IMR-90 (cell line): Measurements from ENCODE around the gene CYP4F3. TPM values are rescaled to one million over a fixed set of nuclear protein-coding genes. Genes with fewer than 3 reads are reported as not detected.

ENCODE experiments used
- ATAC-seq: fragments of 200-7000 bp; cut with Tn5 transposase; 2 replicates; pipeline ENCODE4 v1.9.1; 2020; ENCODE audit warnings: low read depth, mild to moderate bottlenecking, moderate library complexity
- BruUV-seq: library from RNA; stranded (reverse); fragments of 400-500 nt; replicated peaks from 2 replicates; lab custom pipeline; 2021; lab: Mats Ljungman, UMichigan
- CTCF ChIA-PET: fragments of 300-600 bp; formaldehyde crosslinking; extraction: SDS; loops from one replicate; lab custom pipeline; 2021; ENCODE audit warnings: antibody characterized with exemption; lab: Yijun Ruan, JAX
- POLR2A ChIA-PET: fragments of 300-600 bp; sonication (Branson Sonifier 250); formaldehyde crosslinking; loops from one replicate; lab custom pipeline; 2022; ENCODE audit warnings: antibody characterized with exemption; ENCODE audit not compliant: unreplicated experiment; lab: Charles Lee
- DNase-seq: peaks from one replicate; pipeline ENCODE4 v3.0.0; 2013
- H2AFZ ChIP-seq: replicated peaks from 2 replicates; pipeline ENCODE3; 2013; ENCODE audit warnings: low read length, mild to moderate bottlenecking; ENCODE audit not compliant: poor library complexity
- H2AK5ac ChIP-seq: 2 replicates; pipeline ENCODE4 v1.6.1; 2013; ENCODE audit warnings: low read depth, low read length, inconsistent platforms
- H2AK9ac ChIP-seq: replicated peaks from 2 replicates; pipeline ENCODE3; 2013; ENCODE audit warnings: mild to moderate bottlenecking, low read depth, low read length, moderate library complexity; ENCODE audit not compliant: poor library complexity
- H2BK120ac ChIP-seq: 2 replicates; pipeline ENCODE4 v1.6.1; 2013; ENCODE audit warnings: low read depth, low read length, inconsistent platforms
- H2BK15ac ChIP-seq: 3 replicates; pipeline ENCODE4 v1.6.1; 2013; ENCODE audit warnings: low read depth, low read length, inconsistent platforms
- H2BK20ac ChIP-seq: 2 replicates; pipeline ENCODE4 v1.6.1; 2013; ENCODE audit warnings: low read depth, mild to moderate bottlenecking, inconsistent platforms, low read length, moderate library complexity
- H2BK5ac ChIP-seq: 2 replicates; pipeline ENCODE4 v1.6.1; 2013; ENCODE audit warnings: mild to moderate bottlenecking, low read depth, low read length, inconsistent platforms; ENCODE audit not compliant: poor library complexity, severe bottlenecking
- H3K14ac ChIP-seq: replicated peaks from 2 replicates; pipeline ENCODE4 v1.6.1; 2013; ENCODE audit warnings: low read depth, low read length, inconsistent platforms
- H3K18ac ChIP-seq: 2 replicates; pipeline ENCODE4 v1.6.1; 2013; ENCODE audit warnings: low read depth, low read length, control low read depth
- H3K23ac ChIP-seq: 2 replicates; pipeline ENCODE4 v1.6.1; 2013; ENCODE audit warnings: low read depth, low read length, inconsistent platforms
- H3K27ac ChIP-seq: 2 replicates; pipeline ENCODE4 v1.5.1; 2013; ENCODE audit warnings: mild to moderate bottlenecking, control low read depth, low read length; ENCODE audit not compliant: insufficient read depth
- H3K27me3 ChIP-seq: 2 replicates; pipeline ENCODE4 v1.6.1; 2013; ENCODE audit warnings: low read length; ENCODE audit not compliant: control insufficient read depth, insufficient read depth
- H3K36me3 ChIP-seq: 2 replicates; pipeline ENCODE4 v1.6.1; 2013; ENCODE audit warnings: low read length, mixed read lengths; ENCODE audit not compliant: control insufficient read depth, insufficient read depth
- H3K4ac ChIP-seq: 2 replicates; pipeline ENCODE4 v1.6.1; 2013; ENCODE audit warnings: low read depth, low read length, inconsistent platforms
- H3K4me1 ChIP-seq: 2 replicates; pipeline ENCODE4 v1.6.1; 2013; ENCODE audit warnings: low read length, mixed read lengths; ENCODE audit not compliant: control insufficient read depth, insufficient read depth
- H3K4me2 ChIP-seq: 2 replicates; pipeline ENCODE4 v1.6.1; 2013; ENCODE audit warnings: low read depth, mild to moderate bottlenecking, control low read depth, low read length, moderate library complexity
- H3K4me3 ChIP-seq: 2 replicates; pipeline ENCODE4 v1.5.1; 2013; ENCODE audit warnings: low read depth, mild to moderate bottlenecking, control low read depth, low read length, moderate library complexity; ENCODE audit not compliant: insufficient read depth
- H3K56ac ChIP-seq: 2 replicates; pipeline ENCODE4 v1.6.1; 2013; ENCODE audit warnings: low read length, inconsistent platforms; ENCODE audit not compliant: insufficient read depth; ENCODE audit errors: extremely low read depth
- H3K79me1 ChIP-seq, 2 experiments: 2 replicates each; pipeline ENCODE4 v1.6.1; 2013; ENCODE audit warnings: low read length in 2 of 2, inconsistent platforms in 1 of 2, low read depth in 1 of 2
- H3K9ac ChIP-seq: 2 replicates; pipeline ENCODE4 v1.6.1; 2013; ENCODE audit warnings: low read depth, low read length, control low read depth
- H3K9me1 ChIP-seq: 2 replicates; pipeline ENCODE4 v1.6.1; 2013; ENCODE audit warnings: low read length, inconsistent platforms; ENCODE audit not compliant: insufficient read depth
- H3K9me3 ChIP-seq: 2 replicates; pipeline ENCODE4 v1.6.1; 2013; ENCODE audit warnings: low read length; ENCODE audit not compliant: control insufficient read depth, insufficient read depth
- H4K20me1 ChIP-seq: 2 replicates; pipeline ENCODE4 v1.6.1; 2013; ENCODE audit warnings: low read length, inconsistent platforms; ENCODE audit not compliant: insufficient read depth
- H4K5ac ChIP-seq: 2 replicates; pipeline ENCODE4 v1.6.1; 2013; ENCODE audit warnings: mild to moderate bottlenecking, low read depth, low read length, control low read depth
- H4K8ac ChIP-seq, 2 experiments: 2 replicates each; pipeline ENCODE4 v1.6.1; 2013; ENCODE audit warnings: low read depth in 2 of 2, low read length in 2 of 2, control low read depth in 1 of 2, inconsistent platforms in 1 of 2
- H4K91ac ChIP-seq: 2 replicates; pipeline ENCODE4 v1.6.1; 2013; ENCODE audit warnings: low read depth, low read length, inconsistent platforms; ENCODE audit not compliant: insufficient read depth
- CEBPB ChIP-seq: IDR thresholded peaks from 2 replicates; pipeline ENCODE4 v1.6.1; 2012; ENCODE audit warnings: low read depth, low read length, improper control_type of control experiment
- CHD1 ChIP-seq: IDR thresholded peaks from 2 replicates; pipeline ENCODE4 v1.6.1; 2012; ENCODE audit warnings: low read depth, low read length, improper control_type of control experiment
- ELK1 ChIP-seq: fragments of 150-350 bp; IDR thresholded peaks from 2 replicates; pipeline ENCODE4 v1.6.1; 2016; ENCODE audit warnings: low read depth, mild to moderate bottlenecking, low read length, moderate library complexity, borderline replicate concordance
- FOS ChIP-seq: fragments of 150-350 bp; IDR thresholded peaks from 2 replicates; pipeline ENCODE4 v1.6.1; 2016; ENCODE audit warnings: low read depth, low read length
- MAZ ChIP-seq: IDR thresholded peaks from 2 replicates; pipeline ENCODE4 v1.6.1; 2012; ENCODE audit warnings: low read depth, mild to moderate bottlenecking, low read length, improper control_type of control experiment, moderate library complexity, borderline replicate concordance
- MXI1 ChIP-seq: IDR thresholded peaks from 2 replicates; pipeline ENCODE4 v1.6.1; 2012; ENCODE audit warnings: low read depth, mild to moderate bottlenecking, low read length, moderate library complexity, borderline replicate concordance
- NFE2L2 ChIP-seq: fragments of 150-350 bp; IDR thresholded peaks from 2 replicates; pipeline ENCODE4 v1.6.1; 2016; ENCODE audit warnings: low read depth, mild to moderate bottlenecking, low read length
- POLR2A ChIP-seq: IDR thresholded peaks from 2 replicates; pipeline ENCODE4 v1.6.1; 2012; ENCODE audit warnings: mild to moderate bottlenecking, low read depth, low read length
- RAD21 ChIP-seq: IDR thresholded peaks from 2 replicates; pipeline ENCODE4 v1.6.1; 2012; ENCODE audit warnings: low read length, improper control_type of control experiment
- RCOR1 ChIP-seq: IDR thresholded peaks from 2 replicates; pipeline ENCODE4 v1.6.1; 2012; ENCODE audit warnings: mild to moderate bottlenecking, low read length, improper control_type of control experiment; ENCODE audit not compliant: insufficient replicate concordance
- WGBS, 2 experiments: methylation state at CpG; one replicate each; pipeline versions ENCODE4 v1.1.5 to v1.1.7; 2013; ENCODE audit warnings: missing lambda C conversion rate in 2 of 2; ENCODE audit not compliant: insufficient read length in 1 of 2; ENCODE audit errors: extremely low coverage in 2 of 2; 5-methylcytosine and 5-hydroxymethylcytosine counted together
- dilution Hi-C: fragments of 300-500 bp; cut with HindIII; formaldehyde crosslinking; loops from one replicate; pipeline ENCODE4 v1.14.3; 2018; ENCODE audit warnings: low sequenced_read_pairs; ENCODE audit not compliant: unreplicated experiment
- in situ Hi-C: fragments of 300-500 bp; cut with MboI; formaldehyde crosslinking; loops from 3 replicates; pipeline ENCODE4 v1.14.3; 2019; ENCODE audit warnings: low sequenced_read_pairs, inconsistent platforms, mixed read lengths
- intact Hi-C: fragments of 100-400 bp; cut with micrococcal nuclease; formaldehyde crosslinking; loops from 2 replicates; pipeline ENCODE4 v1.10.0; 2022
- polyA plus RNA-seq, 3 experiments: library from polyadenylated mRNA; depleted of rRNA; stranded (reverse); fragments of >200 nt; gene quantifications; 2 replicates each; pipeline ENCODE4 v1.2.3, GENCODE V29; 2012; ENCODE audit warnings: low replicate concordance in 1 of 3
- total RNA-seq: library from RNA; depleted of rRNA; stranded (reverse); fragments of >200 nt; gene quantifications from 2 replicates; pipeline ENCODE4 v1.2.3, GENCODE V29; 2012

Gene CYP4F3
- total and polyA plus RNA-seq, 2 of the 4 experiments (the other 2 are of a cell fraction): not detected

- no peak overlapping the region for H3K4ac ChIP-seq
- no peaks in the 10 kb centered on the region for H3K27me3 ChIP-seq
- no peak overlapping the region for H4K8ac ChIP-seq
- no peak overlapping the region for H2BK120ac ChIP-seq
- peaks cover 13% of the 10 kb centered on the region; the same call in 1 of the 2 replicates for H3K9me3 ChIP-seq
- DNase-seq (no peak), ATAC-seq (no peak)
- dilution Hi-C loops (no loop called here), in situ Hi-C loops (no loop called here), intact Hi-C loops (no loop called here)
- no peak overlapping the region for H3K9ac ChIP-seq
- no peak overlapping the region for H2BK5ac ChIP-seq
- H2AK5ac ChIP-seq: no peak overlapping the region
- POLR2A ChIA-PET: no interaction called here
- H3K79me1 ChIP-seq: no peaks in the 10 kb centered on the region
- BruUV-seq: no TSS peak
- no peaks in the 10 kb centered on the region for H4K20me1 ChIP-seq
- TF ChIP-seq POLR2A (no peak), CHD1 (no peak), CEBPB (no peak), RAD21 (no peak), MAZ (no peak), FOS (no peak), ELK1 (no peak), RCOR1 (no peak), MXI1 (no peak), NFE2L2 (no peak)
- no peak overlapping the region for H3K27ac ChIP-seq
- CTCF ChIA-PET: no interaction called here
- H3K4me2 ChIP-seq: no peak overlapping the region
- no peak overlapping the region for H3K23ac ChIP-seq
- no peak overlapping the region for H3K14ac ChIP-seq
- H2AFZ ChIP-seq: no peak overlapping the region
- no peaks in the 10 kb centered on the region for H3K9me1 ChIP-seq
- no peak overlapping the region for H4K91ac ChIP-seq
- no peaks in the 10 kb centered on the region for H3K4me1 ChIP-seq
- H3K18ac ChIP-seq: no peak overlapping the region
- H2BK20ac ChIP-seq: no peak overlapping the region
- no peak overlapping the region for H2BK15ac ChIP-seq
- no peak overlapping the region for H3K56ac ChIP-seq
- H2AK9ac ChIP-seq: no peak overlapping the region
- WGBS, 2 experiments: no CpG with 5 or more reads among the region's 1 CpG
- no peaks in the 10 kb centered on the region for H3K36me3 ChIP-seq
- no peak overlapping the region for H4K5ac ChIP-seq
- no peak overlapping the region for H3K4me3 ChIP-seq
These were observed 18.9 kb upstream of the CYP4F3 start for GRCh38 chr19:15621801-15622200.
